Rectal smooth muscle tissue (tissue), 1 donor: ENCODE data around the gene UHMK1.
"Not testable (repeated sequence)": the region's sequence is repeated elsewhere in the genome, so short reads cannot be mapped to it uniquely, and the experiment has no call there.

Experiments used
- H3K27ac ChIP-seq: one replicate; pipeline ENCODE4 v1.7.0; 2013; ENCODE audit warnings: low read depth, low read length, inconsistent platforms
- H3K27me3 ChIP-seq: one replicate; pipeline ENCODE4 v1.7.0; 2013; ENCODE audit warnings: low read length; ENCODE audit not compliant: control insufficient read depth, insufficient read depth
- H3K36me3 ChIP-seq: one replicate; pipeline ENCODE4 v1.7.0; 2013; ENCODE audit warnings: low read length; ENCODE audit not compliant: control insufficient read depth, insufficient read depth
- H3K4me1 ChIP-seq: one replicate; pipeline ENCODE4 v1.7.0; 2013; ENCODE audit warnings: low read length; ENCODE audit not compliant: control insufficient read depth, insufficient read depth
- H3K4me3 ChIP-seq: one replicate; pipeline ENCODE4 v1.7.0; 2013; ENCODE audit warnings: low read length
- H3K9ac ChIP-seq: one replicate; pipeline ENCODE4 v1.7.0; 2013; ENCODE audit warnings: low read length

UHMK1 gene

DNA sequence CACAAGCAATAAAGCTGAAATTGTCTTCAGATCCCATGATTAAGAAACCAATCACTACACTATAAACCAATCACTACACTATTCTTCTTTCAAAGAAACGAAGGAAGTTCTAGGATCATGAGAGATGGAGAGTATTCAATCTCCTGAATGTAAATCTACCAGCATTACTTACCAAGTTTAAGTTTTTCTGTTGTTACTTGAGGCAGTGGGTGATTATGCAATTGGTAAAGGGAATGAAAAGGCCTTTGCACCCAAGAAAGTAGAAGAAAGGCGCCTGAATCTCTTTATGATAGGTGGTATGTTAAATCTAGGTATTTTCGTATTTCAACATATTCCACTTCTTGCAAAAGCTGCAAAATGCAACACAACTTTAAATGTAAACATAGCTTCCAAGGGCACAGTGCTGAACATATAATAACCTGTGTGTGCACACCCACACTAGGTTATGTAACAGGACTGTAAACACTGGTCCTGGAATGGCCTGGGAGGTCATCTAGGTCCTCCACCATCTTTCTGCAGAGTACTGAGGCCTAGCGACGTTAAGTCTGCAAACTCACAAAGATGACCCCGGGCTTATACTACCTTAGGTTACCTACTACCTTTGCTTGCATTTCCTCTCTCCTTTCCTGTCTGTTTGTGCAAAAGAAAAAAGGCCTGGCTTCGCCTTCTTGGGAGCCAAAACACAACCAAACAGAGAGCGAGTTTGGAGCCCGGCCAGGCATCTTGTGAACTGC, 62.9 kb downstream of the UHMK1 start:
- Histone ChIP-seq H3K9ac (peak overlapping the region; percentile 79), H3K27ac (peak overlapping the region; percentile 97), H3K27me3 (no peaks in the 10 kb centered on the region), H3K4me3 (peak overlapping the region; percentile 71), H3K36me3 (no peaks in the 10 kb centered on the region), H3K4me1 (peaks cover 5% of the 10 kb centered on the region)

DNA sequence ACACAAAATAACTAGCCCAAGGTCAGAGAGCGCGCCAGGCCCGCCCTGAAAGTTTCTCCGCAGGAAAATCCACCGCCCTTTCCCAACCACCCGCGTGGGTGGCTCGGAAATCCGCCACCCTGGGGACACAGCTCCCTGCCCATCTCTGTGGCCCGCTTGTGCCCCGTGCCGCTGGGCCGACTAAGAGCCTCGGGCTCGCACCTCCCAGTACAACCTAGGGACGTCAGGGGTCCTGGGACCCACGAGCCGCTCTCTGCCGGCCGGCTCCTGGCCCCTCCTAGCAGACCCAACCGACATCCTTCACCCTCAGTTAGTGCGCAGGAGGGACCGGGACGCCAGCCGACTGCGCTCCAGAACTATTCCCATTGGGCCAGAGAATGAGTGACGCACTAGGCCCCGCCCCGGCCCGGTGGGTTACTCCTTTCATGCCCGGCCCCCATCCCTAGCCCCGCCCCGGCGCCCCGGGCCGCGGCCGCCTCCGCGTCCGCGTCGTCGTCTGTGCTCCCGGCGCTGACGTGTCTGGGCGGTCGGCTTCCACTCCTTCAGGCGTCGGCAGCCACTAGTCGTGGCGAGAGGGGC, 63.5 kb downstream of the UHMK1 start:
- Histone ChIP-seq H3K36me3 (no peaks in the 10 kb centered on the region), H3K4me1 (peaks cover 5% of the 10 kb centered on the region), H3K4me3 (peak overlapping the region; percentile 97), H3K27me3 (no peaks in the 10 kb centered on the region), H3K9ac (peak overlapping the region; percentile 79), H3K27ac (peak overlapping the region; percentile 97)

DNA sequence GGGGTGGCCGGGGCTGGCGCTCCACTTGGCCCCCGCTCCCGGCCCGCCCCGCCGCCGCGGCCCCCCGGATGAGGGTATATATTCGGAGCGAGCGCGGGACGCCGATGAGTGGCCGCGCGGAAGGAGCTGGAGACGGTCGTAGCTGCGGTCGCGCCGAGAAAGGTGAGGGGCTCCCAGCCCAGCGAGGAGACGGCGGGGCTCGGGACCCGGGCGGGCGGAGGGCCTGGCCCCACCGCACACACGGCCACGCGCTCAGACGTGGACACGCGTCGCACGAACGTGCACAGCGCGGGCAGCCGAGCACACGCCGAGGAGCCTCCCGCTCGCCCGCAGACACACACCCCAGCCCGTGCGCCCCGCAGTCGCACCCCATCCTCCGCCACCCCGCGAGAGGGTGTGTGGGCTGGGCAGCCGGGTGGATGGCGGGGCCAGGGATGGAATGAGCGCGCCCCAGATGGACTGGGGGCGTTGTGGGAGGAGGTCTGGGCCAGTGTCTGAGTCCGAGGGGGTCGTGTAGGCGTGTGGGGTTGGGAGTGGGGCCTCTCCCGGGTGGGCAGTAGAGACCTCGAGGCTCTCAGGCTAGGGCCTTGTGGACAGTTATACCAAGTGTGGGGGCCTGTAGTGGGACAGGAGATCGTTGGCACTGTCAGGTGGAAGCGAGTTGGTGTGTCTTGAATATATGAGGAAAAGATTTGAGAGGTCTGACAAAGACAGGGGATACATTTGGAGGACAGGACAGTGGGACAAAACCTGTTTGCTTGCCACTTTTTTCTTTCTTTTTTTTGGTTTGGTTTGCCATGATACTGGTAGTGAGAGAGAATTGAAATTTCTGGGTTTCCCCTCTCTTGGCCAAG, 64.2 kb downstream of the UHMK1 start, which contains the start of gene UAP1:
Gene UAP1 (plus strand): TSS at position 107 of the 854 bp plus-strand sequence. CDS start 4,347 bp downstream, outside the sequence.
- Histone ChIP-seq H3K4me3 (peak within 1 kb of the TSS; percentile 97), H3K27me3 (no peaks in the 10 kb centered on the region), H3K9ac (peak within 1 kb of the TSS; percentile 79), H3K36me3 (peaks cover under 1% of the 10 kb centered on the region), H3K4me1 (peaks cover 5% of the 10 kb centered on the region), H3K27ac (peak within 1 kb of the TSS; percentile 97)

DNA sequence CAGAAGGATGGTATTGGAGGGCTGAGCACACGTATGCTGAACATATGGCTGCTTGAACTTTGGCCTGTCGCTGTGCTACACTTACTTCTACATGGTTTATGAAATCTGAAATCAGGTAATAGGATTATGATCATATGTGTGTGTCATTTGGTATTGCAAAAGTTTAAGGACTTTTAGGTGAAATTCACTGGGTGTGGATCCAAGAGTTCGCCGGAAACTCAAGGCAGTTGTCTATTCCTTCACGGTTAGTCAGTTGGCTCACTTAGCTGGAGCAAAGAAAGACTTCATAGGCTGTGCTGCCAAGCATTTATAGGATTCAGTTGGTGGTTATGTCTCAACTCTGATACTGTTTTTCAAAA, 64.8 kb downstream of the UHMK1 start:
- Histone ChIP-seq H3K27ac (peak overlapping the region; percentile 97), H3K4me1 (peaks cover 5% of the 10 kb centered on the region), H3K4me3 (peak overlapping the region; percentile 97)

DNA sequence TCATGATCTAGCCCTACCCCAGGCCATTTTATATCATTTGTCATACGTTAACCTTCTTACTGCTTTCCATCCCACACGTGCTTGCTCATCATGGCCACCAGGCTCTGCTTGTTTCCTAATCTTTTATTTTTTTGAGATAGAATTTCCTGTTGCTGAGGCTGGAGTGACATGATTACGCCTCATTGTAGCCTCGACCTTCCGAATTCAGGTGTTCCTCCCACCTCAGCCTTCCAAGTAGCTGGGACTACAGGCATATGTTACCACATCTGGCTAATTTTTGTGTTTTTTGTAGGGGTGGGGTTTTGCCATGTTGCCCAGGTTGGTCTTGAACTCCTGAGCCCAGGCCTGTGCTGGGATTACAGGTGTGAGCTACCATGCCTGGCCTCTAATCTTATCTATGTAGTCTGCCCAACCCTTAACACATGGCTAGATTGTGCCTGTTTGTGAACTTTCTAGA, 67.2 kb downstream of the UHMK1 start:
- Histone ChIP-seq H3K9ac (no peak overlapping the region), H3K27ac (no peak overlapping the region), H3K4me3 (peak overlapping the region; percentile 29)

More for the DNA sequence above, 64.8 kb downstream of the UHMK1 start:
- H3K9ac ChIP-seq, result peak overlapping the region; percentile 74
- H3K27me3 ChIP-seq, result no peaks in the 10 kb centered on the region
- H3K36me3 ChIP-seq, result peaks cover 3% of the 10 kb centered on the region

DNA sequence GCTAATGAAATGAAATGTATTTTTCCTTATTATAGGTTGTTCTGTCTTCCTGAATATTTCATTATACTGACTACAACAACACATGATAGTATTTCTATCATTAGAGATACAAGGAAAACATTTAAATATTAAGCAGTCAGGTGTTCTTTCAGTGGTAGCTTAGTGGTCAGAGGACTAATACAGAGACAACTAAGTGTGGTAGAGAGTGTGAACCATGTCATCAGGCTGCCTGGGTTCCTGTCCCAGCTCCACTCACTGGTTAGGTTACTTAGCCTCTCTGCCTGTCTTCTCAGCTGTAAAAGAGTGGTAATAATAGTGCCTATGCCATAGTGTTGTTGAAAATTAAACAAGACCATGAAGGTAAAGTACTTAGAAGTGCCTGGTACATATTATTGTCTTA, 67.8 kb downstream of the UHMK1 start:
- Histone ChIP-seq H3K27ac (no peak overlapping the region), H3K9ac (no peak overlapping the region), H3K4me1 (peaks cover 3% of the 10 kb centered on the region), H3K4me3 (no peak overlapping the region), H3K36me3 (peaks cover 3% of the 10 kb centered on the region), H3K27me3 (no peaks in the 10 kb centered on the region)

More for the DNA sequence above, 67.2 kb downstream of the UHMK1 start:
- Histone ChIP-seq H3K27me3 (no peaks in the 10 kb centered on the region), H3K36me3 (peaks cover 3% of the 10 kb centered on the region), H3K4me1 (peaks cover 5% of the 10 kb centered on the region)

DNA sequence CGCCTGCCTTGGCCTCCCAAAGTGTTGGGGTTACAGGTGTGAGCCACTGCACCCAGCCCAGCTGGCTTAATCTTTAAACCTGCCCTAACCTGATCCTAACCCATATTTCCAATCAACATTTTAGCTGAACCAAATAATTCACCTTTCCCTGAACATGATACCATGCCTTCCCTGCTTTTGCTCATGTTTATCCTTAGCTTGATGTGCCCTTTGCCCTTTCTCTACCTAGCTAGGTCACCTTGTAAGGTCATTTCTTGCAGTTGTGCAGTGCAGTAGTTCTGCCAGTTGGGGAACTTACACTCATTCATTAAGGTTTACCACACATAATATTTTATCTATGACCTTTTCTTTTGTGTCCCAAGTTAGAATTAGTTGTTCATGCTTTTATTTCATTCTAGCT, 69.3 kb downstream of the UHMK1 start:
- Histone ChIP-seq H3K4me1 (peaks cover 3% of the 10 kb centered on the region), H3K9ac (no peak overlapping the region), H3K27ac (no peak overlapping the region), H3K27me3 (no peaks in the 10 kb centered on the region), H3K4me3 (no peak overlapping the region), H3K36me3 (peaks cover 3% of the 10 kb centered on the region)

DNA sequence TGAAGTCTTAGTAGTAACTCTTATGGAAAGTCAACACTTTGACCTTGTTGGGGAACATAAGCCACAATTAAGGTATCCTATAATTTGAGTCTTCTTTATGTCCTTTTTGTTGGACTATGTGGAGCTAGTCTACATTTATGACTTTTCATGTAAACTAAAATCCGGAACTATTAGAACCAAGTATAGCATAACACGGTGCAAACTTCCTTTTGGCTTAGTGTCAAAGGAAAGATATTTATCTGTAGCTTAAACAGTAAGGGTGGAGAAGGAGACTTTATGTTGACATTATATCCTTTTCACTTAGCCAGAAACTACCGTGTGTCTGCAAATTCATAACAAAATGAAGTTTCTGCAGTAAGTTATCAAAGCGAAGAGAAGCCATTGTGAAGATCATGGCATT, 71.2 kb downstream of the UHMK1 start:
- Histone ChIP-seq H3K4me1 (peaks cover 5% of the 10 kb centered on the region), H3K9ac (no peak overlapping the region), H3K4me3 (no peak overlapping the region), H3K27me3 (no peaks in the 10 kb centered on the region), H3K27ac (no peak overlapping the region), H3K36me3 (peaks cover 3% of the 10 kb centered on the region)

DNA sequence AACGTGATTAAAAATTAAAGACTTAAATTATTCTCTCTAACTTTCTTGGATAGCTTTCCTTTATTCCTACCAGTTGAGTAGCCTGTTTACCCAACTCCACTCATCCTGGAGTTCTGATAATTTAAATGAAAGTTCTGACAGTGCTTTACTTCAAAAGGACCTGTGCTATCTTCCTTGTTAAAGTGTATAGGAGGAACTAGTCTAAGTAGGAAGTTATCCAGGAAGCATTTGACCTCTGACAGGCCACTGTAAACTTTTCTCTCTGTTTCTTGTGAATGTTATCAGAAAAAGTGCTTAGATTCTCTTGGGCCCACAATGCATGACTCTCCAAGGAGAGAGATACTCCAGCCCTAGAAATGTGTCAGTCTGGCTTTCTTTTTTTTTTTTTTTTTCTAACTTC, 73.1 kb downstream of the UHMK1 start:
- no peak overlapping the region for H3K27ac ChIP-seq
- H3K4me3 ChIP-seq, result no peak overlapping the region
- H3K36me3 ChIP-seq, result peaks cover 3% of the 10 kb centered on the region
- peaks cover 5% of the 10 kb centered on the region for H3K4me1 ChIP-seq
- no peak overlapping the region for H3K9ac ChIP-seq
- no peaks in the 10 kb centered on the region for H3K27me3 ChIP-seq

DNA sequence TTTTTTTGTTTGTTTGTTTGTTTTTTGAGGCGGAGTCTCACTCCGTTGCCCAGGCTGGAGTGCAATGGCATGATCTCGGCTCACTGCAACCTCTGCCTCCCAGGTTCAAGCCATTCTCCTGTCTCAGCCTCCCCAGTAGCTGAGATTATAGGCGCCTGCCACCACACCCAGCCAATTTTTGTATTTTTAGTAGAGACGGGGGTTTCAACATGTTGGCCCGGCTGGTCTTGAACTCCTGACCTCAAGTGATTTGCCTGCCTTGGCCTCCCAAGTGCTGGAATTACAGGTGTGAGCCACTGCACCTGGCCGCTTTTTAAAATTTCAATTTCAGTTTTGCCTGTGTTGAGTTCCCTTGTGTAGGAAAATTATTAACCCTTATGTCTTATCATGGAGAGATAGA, 73.5 kb downstream of the UHMK1 start:
- H3K27ac ChIP-seq, H3K4me1 ChIP-seq: not testable (repeated sequence)

DNA sequence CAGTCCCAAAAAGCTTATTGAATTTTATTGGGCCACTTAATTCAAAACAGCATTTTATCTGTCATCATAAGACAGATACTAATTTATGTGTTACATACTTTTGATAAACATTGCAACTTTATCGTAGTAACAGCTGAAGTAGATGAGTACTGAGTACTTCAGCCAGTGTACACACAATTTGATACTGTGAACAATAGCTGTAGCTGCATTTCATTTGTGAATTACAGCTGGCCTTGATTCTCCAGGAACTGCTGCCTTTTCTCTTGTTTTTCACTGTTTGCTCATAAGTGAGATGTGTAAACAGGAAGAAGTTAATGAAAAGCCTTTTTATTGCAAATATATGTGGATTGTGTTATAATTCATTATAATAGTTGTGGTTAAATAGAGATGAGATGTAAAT, 74.1 kb downstream of the UHMK1 start:
- Histone ChIP-seq H3K27me3 (no peaks in the 10 kb centered on the region), H3K27ac (no peak overlapping the region), H3K4me3 (no peak overlapping the region), H3K4me1 (peaks cover 5% of the 10 kb centered on the region), H3K9ac (no peak overlapping the region), H3K36me3 (peaks cover 3% of the 10 kb centered on the region)

More for the DNA sequence above, 73.5 kb downstream of the UHMK1 start:
- H3K9ac ChIP-seq, H3K36me3 ChIP-seq, H3K27me3 ChIP-seq, H3K4me3 ChIP-seq: not testable (repeated sequence)

DNA sequence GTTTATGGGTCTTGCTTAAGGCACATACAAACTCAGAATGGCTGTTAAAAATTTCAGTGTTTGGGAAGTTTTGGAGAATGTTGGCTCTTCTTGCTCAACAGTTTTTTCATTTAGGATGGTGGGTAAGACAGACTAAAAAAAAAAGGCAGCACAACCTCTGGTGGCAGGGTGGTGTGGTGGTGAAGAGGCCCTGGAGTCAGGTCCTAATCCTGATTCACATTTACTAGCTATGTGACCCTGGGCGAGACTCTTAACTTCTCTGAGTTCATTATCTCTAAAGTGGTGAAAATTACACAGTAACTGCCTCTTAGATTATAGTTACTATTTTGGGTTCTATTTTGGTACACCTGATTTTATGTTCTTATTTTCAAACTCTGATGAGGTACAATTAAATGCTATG, 75.5 kb downstream of the UHMK1 start:
- Histone ChIP-seq H3K9ac (no peak overlapping the region), H3K27me3 (no peaks in the 10 kb centered on the region), H3K4me3 (no peak overlapping the region), H3K4me1 (peaks cover 5% of the 10 kb centered on the region), H3K27ac (no peak overlapping the region), H3K36me3 (peaks cover 4% of the 10 kb centered on the region)
